ENCODE data around the gene PHYH.
A peak's percentile ranks its signal among the peaks of the same experiment; 100 is the strongest.
"Not testable (repeated sequence)": the region's sequence is repeated elsewhere in the genome, so short reads cannot be mapped to it uniquely, and the experiment has no call there.

The PHYH gene

GRCh38 chr10:13276749-13277365 is 23.0 kb downstream of the PHYH start:
- no peaks in the 10 kb centered on the region for H3K36me3 ChIP-seq (ENCODE audit: control insufficient read depth, insufficient read depth, low read length)
- TF ChIP-seq CTCF (IDR thresholded peaks at IDR 0.05; ENCODE audit: insufficient read depth, low read length, poor library complexity, severe bottlenecking) = no peak
- no peaks in the 10 kb centered on the region for H3K27me3 ChIP-seq (replicated peaks; ENCODE audit: control insufficient read depth, insufficient read depth, low read length)
- DNase-seq (ENCODE audit: extremely low read depth, insufficient read length) = no peak
- H3K4me3 ChIP-seq (replicated peaks; ENCODE audit: low read depth, low read length) = no peak overlapping the region

- not testable (repeated sequence) for H3K27me3 ChIP-seq (replicated peaks; ENCODE audit: control insufficient read depth, insufficient read depth, low read length); H3K36me3 ChIP-seq (ENCODE audit: control insufficient read depth, insufficient read depth, low read length); DNase-seq (ENCODE audit: extremely low read depth, insufficient read length); H3K4me3 ChIP-seq (replicated peaks; ENCODE audit: low read depth, low read length)
Observed at GRCh38 chr10:13276146-13276545, 23.7 kb downstream of the PHYH start.

DNA sequence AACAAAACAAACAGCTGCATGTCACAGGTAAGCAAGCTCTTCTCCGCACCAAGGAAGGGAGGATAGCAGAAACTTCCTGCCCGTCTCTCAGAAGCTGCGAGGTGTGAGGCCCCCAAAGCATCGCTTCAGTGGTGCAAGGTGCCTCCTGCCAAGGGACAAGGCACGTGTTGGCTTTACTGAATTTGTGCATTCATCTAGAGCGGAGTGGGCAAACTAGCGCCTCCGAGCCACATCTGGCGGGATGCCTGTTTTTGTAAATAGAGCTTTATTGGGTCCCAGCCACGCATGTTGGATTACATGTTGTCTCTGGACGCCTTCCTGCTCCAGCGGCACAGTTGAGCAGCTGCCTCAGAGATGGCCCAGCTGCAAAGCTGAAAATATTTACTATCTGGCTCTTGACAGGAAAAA is 27.7 kb downstream of the PHYH start:
- Histone ChIP-seq H3K27me3 (replicated peaks; ENCODE audit: control insufficient read depth, insufficient read depth, low read length) (no peaks in the 10 kb centered on the region), H3K4me3 (replicated peaks; ENCODE audit: low read depth, low read length) (peak overlapping the region; percentile 44), H3K36me3 (ENCODE audit: control insufficient read depth, insufficient read depth, low read length) (no peaks in the 10 kb centered on the region)
- no peak for DNase-seq (ENCODE audit: extremely low read depth, insufficient read length)
- no peak for TF ChIP-seq CTCF (IDR thresholded peaks at IDR 0.05; ENCODE audit: insufficient read depth, low read length, poor library complexity, severe bottlenecking)

GRCh38 chr10:13271552-13272163 is 28.2 kb downstream of the PHYH start:
- peak; percentile 39 for DNase-seq (ENCODE audit: extremely low read depth, insufficient read length)
- H3K27me3 ChIP-seq (replicated peaks; ENCODE audit: control insufficient read depth, insufficient read depth, low read length) = no peaks in the 10 kb centered on the region
- peak; percentile 91 for TF ChIP-seq CTCF (IDR thresholded peaks at IDR 0.05; ENCODE audit: insufficient read depth, low read length, poor library complexity, severe bottlenecking)
- H3K36me3 ChIP-seq (ENCODE audit: control insufficient read depth, insufficient read depth, low read length) = no peaks in the 10 kb centered on the region
- peak overlapping the region; percentile 44 for H3K4me3 ChIP-seq (replicated peaks; ENCODE audit: low read depth, low read length)

- no peak for TF ChIP-seq CTCF (IDR thresholded peaks at IDR 0.05; ENCODE audit: insufficient read depth, low read length, poor library complexity, severe bottlenecking)
- Histone ChIP-seq H3K4me3 (replicated peaks; ENCODE audit: low read depth, low read length) (peak overlapping the region; percentile 5), H3K36me3 (ENCODE audit: control insufficient read depth, insufficient read depth, low read length) (no peaks in the 10 kb centered on the region), H3K27me3 (replicated peaks; ENCODE audit: control insufficient read depth, insufficient read depth, low read length) (no peaks in the 10 kb centered on the region)
- no peak for DNase-seq (ENCODE audit: extremely low read depth, insufficient read length)
Observed at GRCh38 chr10:13270877-13271551, 28.9 kb downstream of the PHYH start.

- DNase-seq (ENCODE audit: extremely low read depth, insufficient read length) = no peak
- no peaks in the 10 kb centered on the region for H3K27me3 ChIP-seq (replicated peaks; ENCODE audit: control insufficient read depth, insufficient read depth, low read length)
- TF ChIP-seq CTCF (IDR thresholded peaks at IDR 0.05; ENCODE audit: insufficient read depth, low read length, poor library complexity, severe bottlenecking) = no peak
Observed at GRCh38 chr10:13268841-13269240, 31.0 kb downstream of the PHYH start.

More at GRCh38 chr10:13268841-13269240, 31.0 kb downstream of the PHYH start:
- Histone ChIP-seq H3K4me3 (replicated peaks; ENCODE audit: low read depth, low read length) (no peak overlapping the region), H3K36me3 (ENCODE audit: control insufficient read depth, insufficient read depth, low read length) (no peaks in the 10 kb centered on the region)
